A172 (cell line): Measurements from ENCODE around the gene TICAM1. TPM values are rescaled to one million over a fixed set of nuclear protein-coding genes. Genes with fewer than 3 reads are reported as not detected.

ENCODE experiments used
- DNase-seq: peaks from one replicate; pipeline ENCODE4 v3.0.0-alpha.2; 2015; ENCODE audit warnings: low spot score
- total RNA-seq: library from RNA; depleted of rRNA; stranded (reverse); fragments of >200 nt; shearing (Covaris generic); gene quantifications from 2 replicates; pipeline ENCODE4 v1.2.3, GENCODE V29; 2014; rRNA removed

The TICAM1 gene
- total RNA-seq, 1 experiment from 2014 or later = 1.4 TPM

GRCh38 chr19:4772566-4772965 lies 58.9 kb downstream of the TICAM1 start:
- no peak for DNase-seq

GRCh38 chr19:4768934-4769777 lies 62.4 kb downstream of the TICAM1 start:
- DNase-seq = peak; percentile 82

Other genes starting within 250 kb of the TICAM1 start
- gene TNFAIP8L1, start 192.2 kb downstream of the TICAM1 start, total RNA-seq = 7.5 and 9.5 TPM in 2 replicates
- 200 and 211 TPM in 2 replicates for gene MYDGF, start 161.4 kb downstream of the TICAM1 start, total RNA-seq
- gene DPP9, start 107.9 kb downstream of the TICAM1 start, total RNA-seq = 81.8 and 93.3 TPM in 2 replicates
- gene FEM1A, start 40.0 kb downstream of the TICAM1 start, total RNA-seq = 10.7 and 11.6 TPM in 2 replicates
- gene PLIN3, start 36.0 kb upstream of the TICAM1 start, total RNA-seq = 175 and 198 TPM in 2 replicates
- gene ARRDC5, start 71.2 kb upstream of the TICAM1 start, total RNA-seq = not detected in 2 replicates
- gene UHRF1, start 77.8 kb upstream of the TICAM1 start, total RNA-seq = 110 and 118 TPM in 2 replicates
- 13.4 and 16.4 TPM in 2 replicates for gene KDM4B, start 137.4 kb upstream of the TICAM1 start, total RNA-seq